IMR-90 (cell line): ENCODE measurements around the gene LPCAT2. TPM values are rescaled to one million over a fixed set of nuclear protein-coding genes. Genes with fewer than 3 reads are reported as not detected.

Experiments used
- ATAC-seq: fragments of 200-7000 bp; cut with Tn5 transposase; 2 replicates; pipeline ENCODE4 v1.9.1; 2020; ENCODE audit warnings: low read depth, mild to moderate bottlenecking, moderate library complexity
- BruUV-seq: library from RNA; stranded (reverse); fragments of 400-500 nt; replicated peaks from 2 replicates; lab custom pipeline; 2021; lab: Mats Ljungman, UMichigan
- CTCF ChIA-PET: fragments of 300-600 bp; formaldehyde crosslinking; extraction: SDS; loops from one replicate; lab custom pipeline; 2021; ENCODE audit warnings: antibody characterized with exemption; lab: Yijun Ruan, JAX
- POLR2A ChIA-PET: fragments of 300-600 bp; sonication (Branson Sonifier 250); formaldehyde crosslinking; loops from one replicate; lab custom pipeline; 2022; ENCODE audit warnings: antibody characterized with exemption; ENCODE audit not compliant: unreplicated experiment; lab: Charles Lee
- DNase-seq: peaks from one replicate; pipeline ENCODE4 v3.0.0; 2013
- H2AFZ ChIP-seq: replicated peaks from 2 replicates; pipeline ENCODE3; 2013; ENCODE audit warnings: low read length, mild to moderate bottlenecking; ENCODE audit not compliant: poor library complexity
- H2AK5ac ChIP-seq: 2 replicates; pipeline ENCODE4 v1.6.1; 2013; ENCODE audit warnings: low read depth, low read length, inconsistent platforms
- H2AK9ac ChIP-seq: replicated peaks from 2 replicates; pipeline ENCODE3; 2013; ENCODE audit warnings: mild to moderate bottlenecking, low read depth, low read length, moderate library complexity; ENCODE audit not compliant: poor library complexity
- H2BK120ac ChIP-seq: 2 replicates; pipeline ENCODE4 v1.6.1; 2013; ENCODE audit warnings: low read depth, low read length, inconsistent platforms
- H2BK15ac ChIP-seq: 3 replicates; pipeline ENCODE4 v1.6.1; 2013; ENCODE audit warnings: low read depth, low read length, inconsistent platforms
- H2BK20ac ChIP-seq: 2 replicates; pipeline ENCODE4 v1.6.1; 2013; ENCODE audit warnings: low read depth, mild to moderate bottlenecking, inconsistent platforms, low read length, moderate library complexity
- H2BK5ac ChIP-seq: 2 replicates; pipeline ENCODE4 v1.6.1; 2013; ENCODE audit warnings: mild to moderate bottlenecking, low read depth, low read length, inconsistent platforms; ENCODE audit not compliant: poor library complexity, severe bottlenecking
- H3K14ac ChIP-seq: replicated peaks from 2 replicates; pipeline ENCODE4 v1.6.1; 2013; ENCODE audit warnings: low read depth, low read length, inconsistent platforms
- H3K18ac ChIP-seq: 2 replicates; pipeline ENCODE4 v1.6.1; 2013; ENCODE audit warnings: low read depth, low read length, control low read depth
- H3K23ac ChIP-seq: 2 replicates; pipeline ENCODE4 v1.6.1; 2013; ENCODE audit warnings: low read depth, low read length, inconsistent platforms
- H3K27ac ChIP-seq: 2 replicates; pipeline ENCODE4 v1.5.1; 2013; ENCODE audit warnings: mild to moderate bottlenecking, control low read depth, low read length; ENCODE audit not compliant: insufficient read depth
- H3K27me3 ChIP-seq: 2 replicates; pipeline ENCODE4 v1.6.1; 2013; ENCODE audit warnings: low read length; ENCODE audit not compliant: control insufficient read depth, insufficient read depth
- H3K36me3 ChIP-seq: 2 replicates; pipeline ENCODE4 v1.6.1; 2013; ENCODE audit warnings: low read length, mixed read lengths; ENCODE audit not compliant: control insufficient read depth, insufficient read depth
- H3K4ac ChIP-seq: 2 replicates; pipeline ENCODE4 v1.6.1; 2013; ENCODE audit warnings: low read depth, low read length, inconsistent platforms
- H3K4me1 ChIP-seq: 2 replicates; pipeline ENCODE4 v1.6.1; 2013; ENCODE audit warnings: low read length, mixed read lengths; ENCODE audit not compliant: control insufficient read depth, insufficient read depth
- H3K4me2 ChIP-seq: 2 replicates; pipeline ENCODE4 v1.6.1; 2013; ENCODE audit warnings: low read depth, mild to moderate bottlenecking, control low read depth, low read length, moderate library complexity
- H3K4me3 ChIP-seq: 2 replicates; pipeline ENCODE4 v1.5.1; 2013; ENCODE audit warnings: low read depth, mild to moderate bottlenecking, control low read depth, low read length, moderate library complexity; ENCODE audit not compliant: insufficient read depth
- H3K56ac ChIP-seq: 2 replicates; pipeline ENCODE4 v1.6.1; 2013; ENCODE audit warnings: low read length, inconsistent platforms; ENCODE audit not compliant: insufficient read depth; ENCODE audit errors: extremely low read depth
- H3K79me1 ChIP-seq, 2 experiments: 2 replicates each; pipeline ENCODE4 v1.6.1; 2013; ENCODE audit warnings: low read length in 2 of 2, inconsistent platforms in 1 of 2, low read depth in 1 of 2
- H3K9ac ChIP-seq: 2 replicates; pipeline ENCODE4 v1.6.1; 2013; ENCODE audit warnings: low read depth, low read length, control low read depth
- H3K9me1 ChIP-seq: 2 replicates; pipeline ENCODE4 v1.6.1; 2013; ENCODE audit warnings: low read length, inconsistent platforms; ENCODE audit not compliant: insufficient read depth
- H3K9me3 ChIP-seq: 2 replicates; pipeline ENCODE4 v1.6.1; 2013; ENCODE audit warnings: low read length; ENCODE audit not compliant: control insufficient read depth, insufficient read depth
- H4K20me1 ChIP-seq: 2 replicates; pipeline ENCODE4 v1.6.1; 2013; ENCODE audit warnings: low read length, inconsistent platforms; ENCODE audit not compliant: insufficient read depth
- H4K5ac ChIP-seq: 2 replicates; pipeline ENCODE4 v1.6.1; 2013; ENCODE audit warnings: mild to moderate bottlenecking, low read depth, low read length, control low read depth
- H4K8ac ChIP-seq, 2 experiments: 2 replicates each; pipeline ENCODE4 v1.6.1; 2013; ENCODE audit warnings: low read depth in 2 of 2, low read length in 2 of 2, control low read depth in 1 of 2, inconsistent platforms in 1 of 2
- H4K91ac ChIP-seq: 2 replicates; pipeline ENCODE4 v1.6.1; 2013; ENCODE audit warnings: low read depth, low read length, inconsistent platforms; ENCODE audit not compliant: insufficient read depth
- BHLHE40 ChIP-seq: fragments of 150-350 bp; IDR thresholded peaks from 2 replicates; pipeline ENCODE4 v1.6.1; 2016; ENCODE audit warnings: mild to moderate bottlenecking, low read depth, low read length
- CEBPB ChIP-seq: IDR thresholded peaks from 2 replicates; pipeline ENCODE4 v1.6.1; 2012; ENCODE audit warnings: low read depth, low read length, improper control_type of control experiment
- CHD1 ChIP-seq: IDR thresholded peaks from 2 replicates; pipeline ENCODE4 v1.6.1; 2012; ENCODE audit warnings: low read depth, low read length, improper control_type of control experiment
- CTCF ChIP-seq: conservative IDR thresholded peaks from 2 replicates; pipeline ENCODE4 v1.5.1; 2012; ENCODE audit warnings: mild to moderate bottlenecking, low read depth, low read length, improper control_type of control experiment
- FOS ChIP-seq: fragments of 150-350 bp; IDR thresholded peaks from 2 replicates; pipeline ENCODE4 v1.6.1; 2016; ENCODE audit warnings: low read depth, low read length
- MAFK ChIP-seq: IDR thresholded peaks from 2 replicates; pipeline ENCODE4 v1.6.1; 2012; ENCODE audit warnings: low read depth, low read length, improper control_type of control experiment
- MAZ ChIP-seq: IDR thresholded peaks from 2 replicates; pipeline ENCODE4 v1.6.1; 2012; ENCODE audit warnings: low read depth, mild to moderate bottlenecking, low read length, improper control_type of control experiment, moderate library complexity, borderline replicate concordance
- MXI1 ChIP-seq: IDR thresholded peaks from 2 replicates; pipeline ENCODE4 v1.6.1; 2012; ENCODE audit warnings: low read depth, mild to moderate bottlenecking, low read length, moderate library complexity, borderline replicate concordance
- RAD21 ChIP-seq: IDR thresholded peaks from 2 replicates; pipeline ENCODE4 v1.6.1; 2012; ENCODE audit warnings: low read length, improper control_type of control experiment
- RCOR1 ChIP-seq: IDR thresholded peaks from 2 replicates; pipeline ENCODE4 v1.6.1; 2012; ENCODE audit warnings: mild to moderate bottlenecking, low read length, improper control_type of control experiment; ENCODE audit not compliant: insufficient replicate concordance
- RFX5 ChIP-seq: IDR thresholded peaks from 2 replicates; pipeline ENCODE4 v1.8.0; 2012; ENCODE audit warnings: low read depth, mild to moderate bottlenecking, low read length, moderate library complexity
- SMC3 ChIP-seq: fragments of 150-350 bp; IDR thresholded peaks from 2 replicates; pipeline ENCODE4 v1.6.1; 2016; ENCODE audit warnings: low read depth, mild to moderate bottlenecking, antibody characterized with exemption, low read length, moderate library complexity
- WGBS, 2 experiments: methylation state at CpG; one replicate each; pipeline versions ENCODE4 v1.1.5 to v1.1.7; 2013; ENCODE audit warnings: missing lambda C conversion rate in 2 of 2; ENCODE audit not compliant: insufficient read length in 1 of 2; ENCODE audit errors: extremely low coverage in 2 of 2; 5-methylcytosine and 5-hydroxymethylcytosine counted together
- dilution Hi-C: fragments of 300-500 bp; cut with HindIII; formaldehyde crosslinking; loops from one replicate; pipeline ENCODE4 v1.14.3; 2018; ENCODE audit warnings: low sequenced_read_pairs; ENCODE audit not compliant: unreplicated experiment
- in situ Hi-C: fragments of 300-500 bp; cut with MboI; formaldehyde crosslinking; loops from 3 replicates; pipeline ENCODE4 v1.14.3; 2019; ENCODE audit warnings: low sequenced_read_pairs, inconsistent platforms, mixed read lengths
- intact Hi-C: fragments of 100-400 bp; cut with micrococcal nuclease; formaldehyde crosslinking; loops from 2 replicates; pipeline ENCODE4 v1.10.0; 2022
- polyA plus RNA-seq, 3 experiments: library from polyadenylated mRNA; depleted of rRNA; stranded (reverse); fragments of >200 nt; gene quantifications; 2 replicates each; pipeline ENCODE4 v1.2.3, GENCODE V29; 2012; ENCODE audit warnings: low replicate concordance in 1 of 3
- total RNA-seq: library from RNA; depleted of rRNA; stranded (reverse); fragments of >200 nt; gene quantifications from 2 replicates; pipeline ENCODE4 v1.2.3, GENCODE V29; 2012
- TF ChIP-seq, protein P1 (sequence below): fragments of 150-350 bp; IDR thresholded peaks from 2 replicates; pipeline ENCODE4 v1.6.1; 2017; ENCODE audit warnings: mild to moderate bottlenecking, antibody characterized with exemption, low read length, low read depth
- TF ChIP-seq, protein P2 (sequence below): fragments of 150-350 bp; IDR thresholded peaks from 2 replicates; pipeline ENCODE4 v1.6.1; 2016; ENCODE audit warnings: low read depth, mild to moderate bottlenecking, low read length, moderate library complexity, borderline replicate concordance

Gene LPCAT2
- total and polyA plus RNA-seq, 2 of the 4 experiments (the other 2 are of a cell fraction), result 8.6 to 8.7 TPM

DNA sequence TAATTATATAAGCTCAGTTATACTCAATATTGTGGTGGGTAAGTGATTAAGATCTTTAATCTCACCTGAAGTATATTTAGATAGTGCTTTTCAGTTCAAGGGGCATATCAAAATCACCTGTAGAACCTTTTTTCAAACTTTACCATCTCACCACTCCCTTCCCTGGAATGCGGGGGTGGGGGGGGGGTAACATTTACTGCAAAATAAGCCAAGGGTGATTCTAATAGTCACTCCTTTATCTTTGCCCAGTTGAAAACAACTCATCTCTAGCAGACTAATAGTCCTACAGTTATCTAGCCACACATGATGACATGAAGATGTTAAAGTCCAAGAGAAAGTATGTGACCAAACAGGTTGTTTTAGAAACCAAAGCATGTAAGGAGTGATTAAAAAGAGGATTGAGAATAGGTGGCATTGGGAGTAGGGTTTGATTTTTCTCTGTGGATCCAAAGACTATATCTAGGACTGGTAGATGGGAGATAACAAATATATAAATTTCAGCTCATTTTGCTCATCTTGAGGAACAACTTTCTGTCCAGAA lies 21.5 kb downstream of the LPCAT2 start:
- H3K56ac ChIP-seq, result no peak overlapping the region
- BruUV-seq, result no TSS peak
- no peak overlapping the region for H2AK5ac ChIP-seq
- H2AK9ac ChIP-seq, result no peak overlapping the region
- DNase-seq (no peak), ATAC-seq (no peak)
- ChIA-PET POLR2A (no interaction called here), CTCF (interaction anchor here (0.8 to 1.4 kb wide), 3 partner anchors 16 to 1172 kb away, joined by 3 read pairs; no protein-coding TSS in a partner anchor)
- no peak overlapping the region for H3K14ac ChIP-seq
- H3K4ac ChIP-seq, result no peak overlapping the region
- no peak overlapping the region for H2BK20ac ChIP-seq
- no peak overlapping the region for H3K4me3 ChIP-seq
- H3K27ac ChIP-seq, result no peak overlapping the region
- intact Hi-C loops, result no loop called here
- no peak overlapping the region for H3K9ac ChIP-seq
- dilution Hi-C loops, result no loop called here
- no peak overlapping the region for H4K5ac ChIP-seq
- no peak overlapping the region for H3K23ac ChIP-seq
- no peak overlapping the region for H2BK120ac ChIP-seq
- no peak overlapping the region for H2BK5ac ChIP-seq
- no peaks in the 10 kb centered on the region for H4K20me1 ChIP-seq
- no peak overlapping the region for H4K91ac ChIP-seq
- no peaks in the 10 kb centered on the region for H3K79me1 ChIP-seq
- no peak overlapping the region for H3K4me2 ChIP-seq
- H2BK15ac ChIP-seq, result no peak overlapping the region
- no peaks in the 10 kb centered on the region for H3K9me1 ChIP-seq
- H2AFZ ChIP-seq, result no peak overlapping the region
- no peaks in the 10 kb centered on the region for H3K27me3 ChIP-seq
- TF ChIP-seq CTCF (no peak), MAZ (no peak), MXI1 (no peak), MAFK (no peak), RAD21 (no peak), BHLHE40 (no peak), CHD1 (no peak), CEBPB (no peak), FOS (no peak), RCOR1 (no peak), SMC3 (no peak), RFX5 (no peak)
- TF ChIP-seq, protein P1, sequence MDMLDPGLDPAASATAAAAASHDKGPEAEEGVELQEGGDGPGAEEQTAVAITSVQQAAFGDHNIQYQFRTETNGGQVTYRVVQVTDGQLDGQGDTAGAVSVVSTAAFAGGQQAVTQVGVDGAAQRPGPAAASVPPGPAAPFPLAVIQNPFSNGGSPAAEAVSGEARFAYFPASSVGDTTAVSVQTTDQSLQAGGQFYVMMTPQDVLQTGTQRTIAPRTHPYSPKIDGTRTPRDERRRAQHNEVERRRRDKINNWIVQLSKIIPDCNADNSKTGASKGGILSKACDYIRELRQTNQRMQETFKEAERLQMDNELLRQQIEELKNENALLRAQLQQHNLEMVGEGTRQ, result no peak
- TF ChIP-seq, protein P2, sequence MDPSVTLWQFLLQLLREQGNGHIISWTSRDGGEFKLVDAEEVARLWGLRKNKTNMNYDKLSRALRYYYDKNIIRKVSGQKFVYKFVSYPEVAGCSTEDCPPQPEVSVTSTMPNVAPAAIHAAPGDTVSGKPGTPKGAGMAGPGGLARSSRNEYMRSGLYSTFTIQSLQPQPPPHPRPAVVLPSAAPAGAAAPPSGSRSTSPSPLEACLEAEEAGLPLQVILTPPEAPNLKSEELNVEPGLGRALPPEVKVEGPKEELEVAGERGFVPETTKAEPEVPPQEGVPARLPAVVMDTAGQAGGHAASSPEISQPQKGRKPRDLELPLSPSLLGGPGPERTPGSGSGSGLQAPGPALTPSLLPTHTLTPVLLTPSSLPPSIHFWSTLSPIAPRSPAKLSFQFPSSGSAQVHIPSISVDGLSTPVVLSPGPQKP, result no peak
- no peak overlapping the region for H4K8ac ChIP-seq
- H3K4me1 ChIP-seq, result no peaks in the 10 kb centered on the region; the same call in 1 of the 2 replicates
- no CpG with 5 or more reads among the region's 1 CpG for WGBS, 2 experiments
- no peak overlapping the region for H3K18ac ChIP-seq
- in situ Hi-C loops, result no loop called here
- H3K36me3 ChIP-seq, result no peaks in the 10 kb centered on the region; the same call in 1 of the 2 replicates
- H3K9me3 ChIP-seq, result no peaks in the 10 kb centered on the region
